ENCODE measurements around the gene LGALS7B. TPM values are rescaled to one million over a fixed set of nuclear protein-coding genes. Genes with fewer than 3 reads are reported as not detected.
"Not testable (repeated sequence)": the region's sequence is repeated elsewhere in the genome, so short reads cannot be mapped to it uniquely, and the experiment has no call there.

LGALS7B gene
- total RNA-seq, 1 donor from 2014 or later = not detected

DNA sequence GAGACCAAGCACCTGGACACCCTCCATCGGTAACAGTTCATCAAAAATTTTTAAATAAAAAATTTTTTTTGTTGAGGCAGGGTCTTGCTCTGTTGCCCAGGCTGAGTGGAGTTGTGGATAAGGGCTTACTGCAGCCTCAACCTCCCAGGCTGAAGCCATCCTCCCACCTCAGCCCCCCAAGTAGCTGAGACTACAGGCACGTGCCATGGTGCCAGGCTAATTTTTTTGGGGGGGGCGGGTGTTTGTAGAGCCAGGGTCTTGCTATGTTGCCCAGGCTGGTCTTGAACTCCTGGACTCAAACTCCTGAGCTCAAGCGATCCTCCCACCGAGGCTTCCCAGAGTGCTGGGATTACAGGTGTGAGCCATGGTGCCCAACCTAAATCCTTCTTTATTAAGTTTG, 4.7 kb downstream of the LGALS7B start:
- intact Hi-C loops (cut with micrococcal nuclease) = loop anchor here (2.0 kb wide), 2 partner anchors 19 to 37 kb away; partner anchors contain the start of gene ECH1

DNA sequence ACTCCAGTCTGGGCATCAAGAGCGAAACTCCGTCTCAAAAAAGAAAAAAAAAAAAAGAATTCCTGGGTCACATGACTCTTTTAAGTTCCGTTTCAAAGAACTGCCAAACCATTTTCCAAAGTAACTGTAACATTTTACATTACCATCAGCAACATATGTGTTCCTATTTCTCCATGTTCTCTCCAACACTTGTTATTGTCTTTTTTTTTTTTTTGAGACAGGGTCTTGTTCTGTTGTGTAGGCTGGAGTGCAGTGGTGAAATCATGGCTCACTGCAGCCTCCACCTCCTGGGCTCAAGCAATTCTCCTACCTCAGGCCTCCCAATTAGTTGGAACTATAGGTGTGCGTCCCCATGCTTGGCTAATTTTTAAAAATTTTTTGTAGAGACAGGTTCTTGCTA, 6.5 kb downstream of the LGALS7B start:
- intact Hi-C loops (cut with micrococcal nuclease) = no loop called here

GRCh38 chr19:38796154-38796553, 7.2 kb downstream of the LGALS7B start:
- intact Hi-C loops (cut with micrococcal nuclease) = no loop called here

- intact Hi-C loops (cut with micrococcal nuclease) = not testable (repeated sequence)
These were observed 8.8 kb downstream of the LGALS7B start for GRCh38 chr19:38797781-38798180.

- intact Hi-C loops (cut with micrococcal nuclease) = no loop called here
These were observed 10.1 kb downstream of the LGALS7B start for GRCh38 chr19:38799104-38799503.

DNA sequence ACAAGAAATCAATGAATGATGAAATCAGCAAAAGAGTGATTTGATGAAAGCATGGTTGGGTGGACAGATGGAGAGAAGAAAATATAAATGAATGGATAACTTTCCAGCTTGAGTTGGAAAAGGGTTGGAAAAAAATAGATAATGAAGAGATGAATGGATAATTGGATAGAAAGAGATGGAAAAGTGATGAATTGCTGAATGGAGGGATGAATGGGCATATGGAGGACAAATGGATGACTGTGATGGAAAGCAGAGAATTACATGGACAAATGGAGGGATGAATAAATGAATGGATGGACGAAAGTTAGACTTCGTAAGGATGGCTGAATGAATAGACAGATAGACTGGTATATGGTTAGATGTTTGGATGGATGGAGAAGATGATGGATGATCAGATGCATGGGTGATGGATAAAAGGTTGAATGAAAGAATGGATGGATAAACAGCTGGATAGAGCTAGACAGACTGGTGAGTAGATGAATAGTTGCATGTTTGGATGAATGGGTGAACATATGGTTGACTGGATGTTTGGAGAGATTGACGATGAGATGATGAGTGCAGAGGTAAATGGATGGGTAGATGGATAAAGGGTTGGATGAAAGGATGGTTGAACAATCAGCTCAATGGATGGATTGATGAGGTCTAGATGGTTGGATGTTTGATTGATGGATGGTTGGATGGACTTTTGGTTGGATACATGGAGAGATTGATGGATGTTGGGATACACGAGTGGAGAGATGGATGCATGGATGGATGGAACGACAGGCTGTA, 11.8 kb downstream of the LGALS7B start:
- intact Hi-C loops (cut with micrococcal nuclease) = loop anchor here (10.0 kb wide), 1 partner anchor 46 kb away; no protein-coding TSS in a partner anchor

- intact Hi-C loops (cut with micrococcal nuclease) = loop anchor here (10.0 kb wide), 1 partner anchor 47 kb away; no protein-coding TSS in a partner anchor
These were observed 12.5 kb downstream of the LGALS7B start for GRCh38 chr19:38801359-38802095.

GRCh38 chr19:38803543-38803942, 14.5 kb downstream of the LGALS7B start:
- intact Hi-C loops (cut with micrococcal nuclease) = loop anchor here (10.0 kb wide), 1 partner anchor 49 kb away; no protein-coding TSS in a partner anchor

GRCh38 chr19:38805180-38805579, 16.2 kb downstream of the LGALS7B start:
- intact Hi-C loops (cut with micrococcal nuclease) = loop anchor here (10.0 kb wide), 1 partner anchor 50 kb away; no protein-coding TSS in a partner anchor

GRCh38 chr19:38806371-38806770, 17.4 kb downstream of the LGALS7B start:
- intact Hi-C loops (cut with micrococcal nuclease) = loop anchor here (10.0 kb wide), 1 partner anchor 52 kb away; no protein-coding TSS in a partner anchor

GRCh38 chr19:38807374-38808098, 18.5 kb downstream of the LGALS7B start:
- intact Hi-C loops (cut with micrococcal nuclease) = loop anchor here (10.0 kb wide), 1 partner anchor 53 kb away; no protein-coding TSS in a partner anchor

DNA sequence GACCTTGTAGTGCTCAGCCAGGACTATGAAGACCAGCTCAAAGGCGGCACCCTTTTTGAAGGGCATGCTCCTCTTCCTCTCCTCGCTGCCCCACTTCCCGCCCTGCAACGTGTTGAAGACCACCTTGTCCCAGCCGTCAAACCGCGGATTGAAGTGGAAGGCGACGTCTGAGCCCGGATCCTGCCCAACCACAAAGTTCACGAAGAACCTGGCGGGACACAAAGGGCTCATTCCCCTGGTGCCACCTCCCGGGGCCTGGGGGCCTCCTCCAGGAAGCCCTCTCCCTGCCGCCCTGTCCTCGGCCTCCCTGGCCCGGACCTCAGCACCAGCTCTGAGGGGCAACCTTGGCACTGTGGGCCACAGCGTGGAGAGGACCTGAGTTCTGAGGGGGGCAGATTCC, 19.7 kb downstream of the LGALS7B start:
- intact Hi-C loops (cut with micrococcal nuclease) = loop anchor here (10.0 kb wide), 1 partner anchor 54 kb away; no protein-coding TSS in a partner anchor

GRCh38 chr19:38809592-38810252, 20.7 kb downstream of the LGALS7B start:
- intact Hi-C loops (cut with micrococcal nuclease) = loop anchor here (10.0 kb wide), 1 partner anchor 55 kb away; no protein-coding TSS in a partner anchor

DNA sequence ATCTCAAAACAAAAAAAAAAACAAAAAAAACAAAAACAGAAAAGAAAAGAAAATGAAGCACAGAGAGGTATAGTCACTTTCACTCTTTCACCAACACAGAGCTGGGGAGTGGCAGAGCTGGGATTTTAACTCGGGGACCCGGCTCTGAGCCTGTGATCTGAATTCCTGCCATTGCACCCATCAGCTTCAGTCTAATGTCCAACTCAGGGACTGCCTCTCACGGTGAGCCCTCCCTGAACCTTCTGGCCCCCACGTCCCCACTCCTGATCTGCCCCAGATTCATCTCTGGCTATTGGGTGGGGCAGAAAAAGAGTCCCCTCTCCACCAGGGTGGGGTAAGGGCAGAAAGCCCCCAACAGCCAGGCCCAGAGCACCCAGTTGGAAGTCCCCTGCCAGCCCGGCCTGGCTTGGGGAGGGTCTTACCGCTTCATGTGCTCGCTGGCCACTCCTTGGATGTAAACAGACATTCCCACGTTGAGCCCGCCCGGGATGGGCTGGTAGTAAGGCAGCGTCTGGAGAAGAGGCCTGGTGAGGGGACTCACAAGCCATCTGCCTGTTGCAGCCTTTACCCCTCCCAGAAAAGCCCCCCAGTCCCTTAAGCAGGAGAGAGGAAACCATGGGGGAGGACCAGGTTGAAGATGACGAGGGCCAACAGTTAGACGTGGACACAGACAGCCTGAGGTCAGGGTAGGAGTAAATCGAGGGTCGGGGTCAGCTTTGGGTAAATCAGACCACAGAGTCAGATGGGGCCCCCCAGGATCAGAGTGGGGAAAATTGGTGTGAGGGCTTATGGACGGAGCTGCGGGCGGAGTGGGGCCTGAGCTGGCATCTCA, 23.2 kb downstream of the LGALS7B start:
- intact Hi-C loops (cut with micrococcal nuclease) = no loop called here

DNA sequence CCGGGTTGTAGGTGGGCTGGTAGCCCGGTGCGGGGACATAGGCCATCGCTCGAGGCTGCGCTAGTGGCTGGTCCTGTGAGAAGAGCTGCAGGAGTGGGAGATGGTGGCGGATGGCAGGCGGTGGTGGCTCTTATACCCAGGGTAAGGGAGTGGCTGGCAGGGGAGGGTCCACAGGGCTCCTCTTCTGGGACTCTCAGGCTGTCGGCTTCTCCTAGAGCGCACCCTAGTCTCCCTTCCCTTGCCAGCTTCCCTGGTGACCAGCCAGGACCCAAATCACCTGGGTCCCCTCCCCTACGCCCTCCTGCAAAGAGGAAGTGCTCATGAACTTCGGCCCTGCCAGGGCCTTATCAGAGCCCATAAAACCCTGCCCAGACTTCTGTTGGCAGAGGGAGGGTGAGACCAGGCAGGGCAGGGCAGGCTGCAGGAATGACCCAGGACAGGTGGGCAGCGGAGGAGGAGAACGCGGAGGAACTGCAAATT, 23.9 kb downstream of the LGALS7B start, which contains the start of gene LGALS4:
TSS of gene LGALS4 (minus strand) at position 105 of the 480 bp plus-strand sequence. CDS start at position 46, 59 bp downstream.
- intact Hi-C loops (cut with micrococcal nuclease) = no loop called here

- intact Hi-C loops (cut with micrococcal nuclease) = no loop called here
These were observed 24.3 kb downstream of the LGALS7B start for GRCh38 chr19:38813323-38813722.

GRCh38 chr19:38813932-38814331, 24.9 kb downstream of the LGALS7B start:
- intact Hi-C loops (cut with micrococcal nuclease) = not testable (repeated sequence)

GRCh38 chr19:38815059-38816001, 26.3 kb downstream of the LGALS7B start:
- intact Hi-C loops (cut with micrococcal nuclease) = no loop called here

All from T-helper 1 cell treated with Interleukin-12 subunit alpha and Interleukin-12 subunit beta and Interleukin-4 antibody, amounts not matched to agents 30 ng/mL and 1 ng/mL, for 36 hours (primary cell).